Chondrocyte (in vitro differentiated cells): ENCODE results near the gene ROBO2. TPM values are rescaled to one million over a fixed set of nuclear protein-coding genes. Genes with fewer than 3 reads are reported as not detected.

Experiments used
- DNase-seq: peaks from one replicate; pipeline ENCODE4 v3.0.0; 2021; ENCODE audit warnings: mixed read lengths, low spot score
- H3K27ac Mint-ChIP-seq: one replicate; pipeline ENCODE4 v1.8.0; 2021; ENCODE audit warnings: mild to moderate bottlenecking, moderate library complexity, mixed read lengths; ENCODE audit not compliant: unreplicated experiment
- H3K27me3 Mint-ChIP-seq: 2 replicates; pipeline ENCODE4 v1.8.0; 2021; ENCODE audit warnings: low read depth, mixed read lengths
- H3K36me3 Mint-ChIP-seq: 2 replicates; pipeline ENCODE4 v1.8.0; 2021; ENCODE audit warnings: low read depth, mixed read lengths
- H3K4me1 Mint-ChIP-seq: 2 replicates; pipeline ENCODE4 v1.8.0; 2021; ENCODE audit warnings: low read depth, mild to moderate bottlenecking, mixed read lengths
- H3K4me3 Mint-ChIP-seq: one replicate; pipeline ENCODE4 v1.8.0; 2021; ENCODE audit warnings: mild to moderate bottlenecking, moderate library complexity, mixed read lengths; ENCODE audit not compliant: unreplicated experiment
- H3K9me3 Mint-ChIP-seq: 2 replicates; pipeline ENCODE4 v1.8.0; 2021; ENCODE audit warnings: low read depth, mixed read lengths
- total RNA-seq: library from RNA; stranded (reverse); gene quantifications from 3 replicates; pipeline ENCODE4 v1.2.1, GENCODE V29; 2021
- TF ChIP-seq, protein P1 (sequence below): fragments of 200-600 bp; sonication (generic); IDR thresholded peaks from 2 replicates; pipeline ENCODE4 v1.5.0; 2021; ENCODE audit warnings: antibody characterized with exemption, mild to moderate bottlenecking, moderate library complexity

ROBO2 gene
- total RNA-seq, 1 donor from 2014 or later, result 1.7 TPM

DNA sequence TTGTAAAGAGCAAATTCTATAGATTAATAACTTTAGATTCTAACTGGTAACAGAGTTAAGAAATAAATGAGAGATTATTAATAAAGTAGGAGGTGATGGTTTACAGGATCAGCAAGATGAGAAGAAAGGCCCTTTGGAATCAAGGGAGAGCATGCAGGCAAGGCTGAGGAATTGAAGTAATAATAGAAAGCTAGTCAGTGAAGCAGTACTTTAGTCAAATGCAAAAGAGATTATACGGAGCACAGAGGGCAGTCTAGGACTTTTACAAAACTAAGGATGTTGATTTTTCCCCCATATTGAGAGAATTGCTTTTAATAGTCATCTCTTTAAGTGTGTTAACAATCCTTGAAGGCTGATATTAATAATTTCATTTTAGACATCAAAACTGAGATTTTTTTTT is 146.4 kb downstream of the ROBO2 start:
- Mint-ChIP-seq H3K9me3 (no peaks in the 10 kb centered on the region), H3K4me3 (no peak overlapping the region), H3K27me3 (no peaks in the 10 kb centered on the region), H3K4me1 (peaks cover 7% of the 10 kb centered on the region), H3K27ac (no peak overlapping the region), H3K36me3 (no peaks in the 10 kb centered on the region)
- TF ChIP-seq, protein P1, sequence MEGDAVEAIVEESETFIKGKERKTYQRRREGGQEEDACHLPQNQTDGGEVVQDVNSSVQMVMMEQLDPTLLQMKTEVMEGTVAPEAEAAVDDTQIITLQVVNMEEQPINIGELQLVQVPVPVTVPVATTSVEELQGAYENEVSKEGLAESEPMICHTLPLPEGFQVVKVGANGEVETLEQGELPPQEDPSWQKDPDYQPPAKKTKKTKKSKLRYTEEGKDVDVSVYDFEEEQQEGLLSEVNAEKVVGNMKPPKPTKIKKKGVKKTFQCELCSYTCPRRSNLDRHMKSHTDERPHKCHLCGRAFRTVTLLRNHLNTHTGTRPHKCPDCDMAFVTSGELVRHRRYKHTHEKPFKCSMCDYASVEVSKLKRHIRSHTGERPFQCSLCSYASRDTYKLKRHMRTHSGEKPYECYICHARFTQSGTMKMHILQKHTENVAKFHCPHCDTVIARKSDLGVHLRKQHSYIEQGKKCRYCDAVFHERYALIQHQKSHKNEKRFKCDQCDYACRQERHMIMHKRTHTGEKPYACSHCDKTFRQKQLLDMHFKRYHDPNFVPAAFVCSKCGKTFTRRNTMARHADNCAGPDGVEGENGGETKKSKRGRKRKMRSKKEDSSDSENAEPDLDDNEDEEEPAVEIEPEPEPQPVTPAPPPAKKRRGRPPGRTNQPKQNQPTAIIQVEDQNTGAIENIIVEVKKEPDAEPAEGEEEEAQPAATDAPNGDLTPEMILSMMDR, result no peak
- no peak for DNase-seq

DNA sequence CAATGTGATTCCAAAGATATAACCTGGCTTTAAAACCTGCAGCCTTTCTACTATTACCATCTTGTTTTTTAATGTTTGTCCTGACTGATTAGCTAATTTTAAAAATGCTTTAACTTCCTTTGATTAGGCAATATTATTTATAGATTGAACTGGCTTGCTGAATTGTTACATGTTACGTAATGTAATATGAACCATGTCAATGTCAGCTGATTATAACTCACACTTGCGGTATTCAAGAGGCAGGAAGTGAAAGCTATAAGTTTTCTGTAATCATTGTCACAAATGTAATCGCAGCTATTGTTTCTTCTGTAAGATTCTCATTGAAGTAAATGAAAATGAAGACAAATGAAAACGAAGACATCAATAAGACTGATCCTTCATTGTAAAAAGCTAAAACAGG is 146.8 kb downstream of the ROBO2 start:
- Mint-ChIP-seq H3K9me3 (no peaks in the 10 kb centered on the region), H3K4me1 (peaks cover 7% of the 10 kb centered on the region), H3K4me3 (no peak overlapping the region), H3K27ac (no peak overlapping the region), H3K36me3 (no peaks in the 10 kb centered on the region), H3K27me3 (no peaks in the 10 kb centered on the region)
- TF ChIP-seq, protein P1, result no peak
- DNase-seq, result no peak

- TF ChIP-seq, protein P1, result no peak
- DNase-seq, result no peak
- Mint-ChIP-seq H3K27me3 (no peaks in the 10 kb centered on the region), H3K4me1 (peaks cover 7% of the 10 kb centered on the region), H3K4me3 (no peak overlapping the region), H3K27ac (no peak overlapping the region), H3K9me3 (no peaks in the 10 kb centered on the region), H3K36me3 (no peaks in the 10 kb centered on the region)
Observed at GRCh38 chr3:77188210-77188609, 148.3 kb downstream of the ROBO2 start.

DNA sequence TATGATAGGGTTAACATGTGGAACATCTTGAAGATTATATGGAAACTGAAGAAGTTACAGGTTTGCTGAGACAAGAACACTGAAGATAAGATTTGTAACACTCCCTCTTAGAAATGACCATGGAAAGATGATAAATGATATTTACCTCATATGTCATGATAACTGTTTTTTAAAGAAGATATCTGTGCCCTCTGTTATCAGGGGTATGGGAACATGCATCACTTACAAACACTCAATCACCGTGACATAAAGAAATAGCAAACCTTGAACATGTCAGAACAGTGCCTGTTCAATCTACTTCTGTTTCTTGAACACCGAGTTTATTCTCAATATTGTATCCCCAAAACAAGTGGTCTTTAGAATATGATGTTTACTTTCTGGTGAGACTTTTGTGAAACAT is 149.4 kb downstream of the ROBO2 start:
- Mint-ChIP-seq H3K27ac (no peak overlapping the region), H3K4me1 (peaks cover 7% of the 10 kb centered on the region), H3K36me3 (no peaks in the 10 kb centered on the region), H3K9me3 (no peaks in the 10 kb centered on the region), H3K4me3 (no peak overlapping the region), H3K27me3 (no peaks in the 10 kb centered on the region)
- TF ChIP-seq, protein P1, result no peak
- DNase-seq, result no peak

- Mint-ChIP-seq H3K4me3 (no peak overlapping the region), H3K27me3 (no peaks in the 10 kb centered on the region), H3K4me1 (peaks cover 7% of the 10 kb centered on the region), H3K36me3 (no peaks in the 10 kb centered on the region), H3K9me3 (no peaks in the 10 kb centered on the region), H3K27ac (no peak overlapping the region)
- TF ChIP-seq, protein P1, result no peak
- DNase-seq, result no peak
Observed at GRCh38 chr3:77189684-77190083, 149.8 kb downstream of the ROBO2 start.
